Cardiac fibroblast (primary cell): ENCODE results near the gene CDH23.

Experiments used
- DNase-seq, 2 donors: peaks; one replicate each; pipeline versions ENCODE4 v3.0.0 to v3.0.0-alpha.2; 2010; ENCODE audit warnings: low read depth in 2 of 2
- H3K4me3 ChIP-seq, 2 donors: replicated peaks in 1 of 2; 1 replicate in 1 of 2; 2 replicates in 1 of 2; pipeline ENCODE4 v1.5.1; 2011; ENCODE audit warnings: low read depth in 2 of 2, low read length in 2 of 2, mild to moderate bottlenecking in 2 of 2, moderate library complexity in 1 of 2
- CTCF ChIP-seq: IDR thresholded peaks from one replicate; pipeline ENCODE4 v1.5.1; 2011; ENCODE audit warnings: low read depth, mild to moderate bottlenecking, low read length, inconsistent platforms

CDH23 gene

DNA sequence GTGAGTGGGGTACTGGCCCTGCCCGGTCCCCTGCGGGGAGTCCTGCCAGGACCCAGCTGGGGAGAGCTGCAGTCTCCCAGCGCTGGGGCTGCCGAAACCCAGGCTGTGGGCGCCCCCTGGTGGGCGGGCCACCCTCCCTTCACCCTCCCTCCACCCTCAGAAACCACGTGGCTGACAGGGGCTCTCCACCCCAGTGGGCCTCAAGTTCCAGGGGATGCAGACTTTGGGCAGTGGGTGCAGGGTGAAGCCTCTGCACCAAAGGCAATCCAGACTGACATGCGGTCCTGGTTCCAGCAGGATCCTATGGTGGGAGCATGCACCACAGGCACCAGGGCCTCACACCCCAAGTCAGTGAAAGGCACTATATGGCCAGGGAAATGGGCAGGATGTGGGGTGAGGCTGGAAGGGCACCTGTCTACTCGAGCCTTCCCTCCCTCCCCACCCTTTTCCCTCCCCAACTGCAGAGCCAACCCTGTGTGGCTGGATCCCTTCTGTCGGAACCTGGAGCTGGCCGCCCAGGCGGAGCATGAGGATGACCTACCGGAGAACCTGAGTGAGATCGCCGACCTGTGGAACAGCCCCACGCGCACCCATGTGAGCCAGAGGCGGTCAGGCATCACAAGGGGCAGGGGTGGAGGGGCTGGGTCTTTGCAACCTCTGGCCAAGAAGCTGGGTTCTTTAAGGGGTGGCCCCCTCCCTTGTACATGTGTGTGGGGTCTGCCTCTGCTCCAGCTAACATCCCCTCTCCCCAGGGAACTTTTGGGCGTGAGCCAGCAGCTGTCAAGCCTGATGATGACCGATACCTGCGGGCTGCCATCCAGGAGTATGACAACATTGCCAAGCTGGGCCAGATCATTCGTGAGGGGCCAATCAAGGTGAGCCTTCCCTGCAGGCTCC is 415.5 kb downstream of the CDH23 start:
- peak; percentile 52 to 66 for DNase-seq
- H3K4me3 ChIP-seq: no peak overlapping the region
- peak; percentile 89 for TF ChIP-seq CTCF

GRCh38 chr10:71812913-71813590 is 416.3 kb downstream of the CDH23 start:
- no peak for DNase-seq
- H3K4me3 ChIP-seq: no peak overlapping the region
- TF ChIP-seq CTCF: no peak

DNA sequence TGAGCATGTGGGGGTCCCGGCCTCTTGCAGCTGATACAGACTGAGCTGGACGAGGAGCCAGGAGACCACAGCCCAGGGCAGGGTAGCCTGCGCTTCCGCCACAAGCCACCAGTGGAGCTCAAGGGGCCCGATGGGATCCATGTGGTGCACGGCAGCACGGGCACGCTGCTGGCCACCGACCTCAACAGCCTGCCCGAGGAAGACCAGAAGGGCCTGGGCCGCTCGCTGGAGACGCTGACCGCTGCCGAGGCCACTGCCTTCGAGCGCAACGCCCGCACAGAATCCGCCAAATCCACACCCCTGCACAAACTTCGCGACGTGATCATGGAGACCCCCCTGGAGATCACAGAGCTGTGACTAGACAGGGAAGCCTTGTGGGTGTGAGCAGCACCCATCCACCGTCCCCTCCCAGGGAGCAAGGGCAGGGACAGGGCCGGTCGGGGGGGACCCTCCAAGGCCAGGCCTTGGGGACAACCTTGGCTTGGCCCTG is 418.2 kb downstream of the CDH23 start:
- no peak overlapping the region for H3K4me3 ChIP-seq
- TF ChIP-seq CTCF: no peak
- DNase-seq: no peak

GRCh38 chr10:71815515-71816130 is 418.9 kb downstream of the CDH23 start:
- DNase-seq: no peak
- no peak overlapping the region for H3K4me3 ChIP-seq
- TF ChIP-seq CTCF: no peak

- DNase-seq: no peak
- no peak overlapping the region for H3K4me3 ChIP-seq
- TF ChIP-seq CTCF: no peak
These were observed 419.7 kb downstream of the CDH23 start for GRCh38 chr10:71816421-71816851.

GRCh38 chr10:71816936-71817618 is 420.4 kb downstream of the CDH23 start:
- no peak overlapping the region for H3K4me3 ChIP-seq
- DNase-seq: no peak

More at GRCh38 chr10:71816936-71817618, 420.4 kb downstream of the CDH23 start:
- TF ChIP-seq CTCF: no peak
